GM18505 (cell line): ENCODE results near the gene BRPF1.

ENCODE experiments used
- ATAC-seq: cut with Tn5 transposase; IDR thresholded peaks from one replicate; pipeline ENCODE4 v1.9.1; 2021; ENCODE audit not compliant: unreplicated experiment
- POLR2A ChIP-seq: IDR thresholded peaks from 4 replicates; pipeline ENCODE4 v1.6.1; 2011; ENCODE audit warnings: borderline replicate concordance; ENCODE audit not compliant: insufficient read depth, insufficient read length; ENCODE audit errors: extremely low read depth

BRPF1 gene

DNA sequence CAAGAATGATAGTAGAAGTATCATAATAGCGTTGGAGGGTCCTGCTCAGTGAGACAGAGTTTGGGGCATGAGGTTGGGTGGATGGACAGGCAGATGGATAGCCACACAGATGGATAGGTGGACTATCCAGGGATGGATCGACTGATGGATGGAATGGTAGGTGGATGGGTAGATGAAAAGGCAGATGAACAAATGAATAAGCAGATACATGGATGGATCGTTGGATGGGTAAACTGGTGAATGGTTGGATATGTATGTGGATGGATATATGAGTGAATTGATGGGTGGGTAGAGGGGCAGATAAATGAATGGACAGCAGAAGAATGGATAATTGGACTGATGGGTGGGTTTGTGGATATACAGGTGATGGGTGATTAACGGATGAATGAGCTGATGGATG lies 18.4 kb upstream of the BRPF1 start:
- no peak for ATAC-seq
- no peak for TF ChIP-seq POLR2A

DNA sequence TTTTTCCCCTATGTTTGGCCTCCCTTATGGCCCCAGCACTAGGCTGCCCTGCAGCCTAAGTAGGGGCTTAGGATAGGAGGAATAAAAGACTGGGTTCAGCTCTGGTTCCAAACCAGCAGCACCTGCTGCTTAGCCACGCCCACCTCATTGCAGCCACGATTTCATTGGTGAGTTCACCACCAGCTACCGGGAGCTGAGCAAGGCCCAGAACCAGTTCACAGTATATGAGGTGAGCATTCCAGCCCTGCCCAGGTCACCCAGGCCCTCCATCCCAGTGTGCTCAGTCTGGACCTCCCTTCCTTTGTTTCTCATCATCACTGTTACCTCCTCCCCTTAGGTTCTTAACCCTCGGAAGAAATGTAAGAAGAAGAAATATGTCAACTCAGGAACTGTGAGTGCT lies 16.4 kb upstream of the BRPF1 start:
- TF ChIP-seq POLR2A = no peak
- ATAC-seq = no peak

DNA sequence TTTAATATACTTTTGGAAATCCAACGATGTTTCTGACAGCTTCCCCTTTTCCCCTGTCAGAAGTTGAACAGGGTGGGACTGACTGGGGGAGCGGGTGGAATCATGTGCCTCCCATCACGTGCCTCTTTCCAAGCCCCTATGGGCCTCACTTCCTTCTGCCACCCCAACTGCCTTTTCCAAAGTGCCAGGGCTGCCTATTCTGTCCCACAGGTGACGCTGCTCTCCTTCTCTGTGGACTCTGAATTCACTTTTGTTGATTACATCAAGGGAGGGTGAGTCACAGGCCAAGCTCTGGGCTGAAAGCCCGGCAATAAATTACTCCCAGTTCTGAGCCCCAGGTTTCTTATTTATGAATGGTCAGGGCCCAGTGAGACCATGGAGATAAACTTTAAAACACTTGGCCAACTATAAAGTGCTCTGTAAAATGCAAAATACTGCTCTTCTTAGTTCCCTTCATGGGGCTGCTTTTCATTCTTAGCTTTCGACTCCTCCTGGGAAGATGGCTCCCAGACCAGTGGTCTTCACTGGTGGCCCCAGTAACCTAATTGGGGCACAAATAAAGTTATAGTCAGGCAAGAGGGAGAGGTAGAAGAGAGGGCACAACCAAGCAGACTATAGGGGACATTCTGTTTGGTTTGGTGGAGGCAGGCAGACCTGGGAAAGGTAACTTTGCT lies 15.6 kb upstream of the BRPF1 start:
- TF ChIP-seq POLR2A = no peak
- no peak for ATAC-seq

DNA sequence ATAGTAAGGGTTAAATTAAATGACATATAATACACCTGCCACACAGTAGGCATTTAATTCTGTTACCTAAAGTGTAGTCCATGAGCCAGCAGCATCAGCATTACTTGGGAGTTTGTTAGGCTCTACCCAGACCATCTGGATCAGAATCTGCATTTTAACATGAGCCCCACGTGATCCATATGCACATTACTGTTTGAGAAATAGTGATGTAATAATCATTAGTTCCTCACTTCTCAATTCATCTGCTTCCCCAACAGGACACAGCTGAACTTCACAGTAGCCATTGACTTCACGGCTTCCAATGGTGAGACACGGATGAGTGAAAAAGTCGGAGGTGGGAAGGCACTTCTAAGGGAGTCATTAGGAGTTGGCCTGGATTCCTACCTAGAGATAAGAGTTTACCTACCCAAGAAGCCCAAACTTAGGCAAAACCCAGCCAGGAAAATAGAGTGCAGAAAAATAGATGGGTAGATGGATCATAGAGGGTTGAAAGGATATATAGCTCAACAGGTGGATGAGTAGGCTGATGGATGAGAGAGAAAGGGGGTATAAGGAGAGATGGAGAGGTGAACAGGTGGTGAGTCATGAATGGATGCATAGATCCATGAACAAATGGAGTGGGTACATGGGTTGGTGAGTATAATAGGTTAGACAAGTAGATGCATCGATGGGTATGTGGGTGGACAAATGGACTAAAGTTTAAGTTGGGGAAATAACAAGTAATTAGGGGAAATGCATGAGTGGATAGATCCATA lies 14.6 kb upstream of the BRPF1 start:
- no peak for TF ChIP-seq POLR2A
- no peak for ATAC-seq

DNA sequence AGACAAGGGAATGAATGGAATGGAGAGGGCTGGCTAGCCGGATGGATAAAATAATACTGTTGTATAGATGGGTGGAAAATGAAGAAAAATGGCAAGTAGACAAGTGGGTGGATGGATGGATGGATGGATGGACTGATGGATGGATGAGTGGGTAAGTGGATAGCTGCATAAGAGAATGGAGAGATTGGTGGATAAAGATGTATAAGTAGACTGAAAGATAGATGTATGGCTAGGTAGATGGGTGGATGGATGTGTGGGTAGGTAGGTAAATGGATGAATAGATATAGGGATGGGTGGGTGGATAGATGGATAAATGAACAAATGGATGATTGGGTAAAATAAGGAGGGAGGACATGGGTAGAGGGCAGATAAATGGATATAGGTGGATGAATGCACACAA lies 14.0 kb upstream of the BRPF1 start:
- no peak for TF ChIP-seq POLR2A
- ATAC-seq = no peak

DNA sequence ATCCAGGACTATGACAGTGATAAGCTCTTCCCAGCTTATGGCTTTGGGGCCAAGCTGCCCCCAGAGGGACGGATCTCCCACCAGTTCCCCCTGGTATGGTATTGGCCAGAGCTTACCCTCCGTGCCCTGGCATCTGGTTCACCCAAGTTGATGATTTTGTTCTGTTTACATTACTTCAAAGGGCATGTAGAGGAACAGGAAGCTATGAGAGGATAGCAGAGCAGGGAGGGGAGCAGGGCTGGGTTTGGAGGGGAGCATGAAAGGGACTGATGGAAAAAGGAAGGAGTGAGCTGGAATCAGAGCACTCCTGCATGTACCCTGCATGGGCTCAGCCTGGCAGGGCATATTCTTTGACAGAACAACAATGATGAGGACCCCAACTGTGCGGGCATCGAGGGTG lies 13.4 kb upstream of the BRPF1 start:
- no peak for TF ChIP-seq POLR2A

DNA sequence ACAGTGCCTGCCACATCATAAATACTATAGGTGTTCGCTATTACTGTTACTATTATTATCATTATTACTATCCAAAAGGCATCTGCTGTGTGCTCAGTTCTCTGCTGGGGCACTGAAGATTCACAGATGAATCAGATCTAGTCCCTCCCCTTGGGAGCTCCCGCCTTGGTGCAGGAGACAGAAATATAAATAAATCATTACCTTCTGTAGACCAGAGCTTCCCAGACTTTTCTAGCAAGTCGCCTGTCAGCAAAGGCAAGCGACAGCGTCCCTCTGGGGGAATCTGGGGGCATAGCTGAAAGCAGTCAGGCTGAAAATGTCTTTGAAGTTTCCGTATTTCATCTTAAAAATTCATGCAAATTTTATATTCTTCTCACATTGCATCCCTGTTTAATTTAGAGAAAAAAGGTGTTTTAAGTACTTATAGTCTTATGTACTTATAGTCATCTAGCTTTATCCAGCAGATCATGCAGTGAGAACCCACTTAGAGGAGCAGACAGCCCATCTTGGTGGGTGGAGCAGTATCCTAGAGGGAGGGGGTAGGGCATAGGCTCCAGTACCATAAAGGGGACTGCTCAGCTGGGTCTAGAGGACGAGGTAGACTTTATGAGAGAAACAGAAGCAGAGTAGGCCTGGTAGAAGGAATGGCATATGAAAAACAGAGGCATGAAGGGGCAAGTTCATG lies 10.4 kb upstream of the BRPF1 start:
- no peak for TF ChIP-seq POLR2A
- no peak for ATAC-seq

More for the DNA sequence above, 13.4 kb upstream of the BRPF1 start:
- ATAC-seq = no peak

DNA sequence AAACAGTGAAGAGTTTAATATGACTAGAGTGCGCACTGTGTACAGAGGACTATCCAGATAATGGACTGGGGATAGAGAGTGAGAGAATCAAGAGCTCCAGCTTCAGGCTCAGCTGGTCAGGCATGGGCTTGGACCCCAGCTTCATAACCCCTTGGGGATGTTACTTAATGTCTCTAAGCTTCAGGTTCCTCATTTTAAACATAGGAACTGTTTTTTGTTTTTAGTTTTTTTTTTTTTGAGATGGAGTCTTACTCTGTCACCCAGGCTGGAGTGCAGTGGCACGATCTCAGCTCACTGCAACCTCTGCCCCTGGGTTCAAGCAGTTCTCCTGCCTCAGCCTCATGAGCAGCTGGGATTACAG lies 9.9 kb upstream of the BRPF1 start:
- ATAC-seq = no peak
- TF ChIP-seq POLR2A = no peak

DNA sequence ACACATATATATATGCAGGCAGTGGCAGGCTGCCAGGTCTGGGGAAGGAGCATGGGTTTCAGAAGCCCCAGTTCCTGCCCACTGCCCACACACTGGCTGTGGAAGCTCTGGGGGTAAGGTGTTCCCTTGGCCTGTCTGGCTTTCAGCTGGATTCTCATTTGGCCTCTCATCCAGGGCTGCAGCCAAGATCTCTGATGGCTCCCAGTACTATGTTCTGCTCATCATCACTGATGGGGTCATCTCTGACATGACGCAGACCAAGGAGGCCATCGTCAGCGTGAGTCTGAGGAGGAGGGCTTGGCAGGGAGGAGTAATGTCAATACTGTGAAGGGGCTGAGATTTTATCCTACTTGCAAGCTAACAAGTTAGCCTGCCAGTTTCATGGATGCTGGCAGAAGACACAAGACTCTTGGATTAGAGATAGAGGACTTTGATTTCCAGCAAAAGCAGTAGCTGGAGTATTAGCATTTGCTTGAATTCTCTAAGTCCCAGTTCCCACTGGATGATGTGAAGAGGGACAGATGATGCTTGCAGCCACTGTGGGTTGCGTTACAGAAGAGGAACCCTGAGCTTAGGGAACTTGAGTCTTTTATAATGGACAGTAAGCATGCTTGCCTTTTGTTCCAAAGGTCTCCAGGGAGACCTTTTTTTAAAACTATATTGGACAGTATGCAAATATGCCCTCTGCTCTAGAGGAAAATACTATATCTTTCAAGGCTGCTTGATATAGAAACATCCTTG lies 5.6 kb upstream of the BRPF1 start:
- no peak for ATAC-seq
- TF ChIP-seq POLR2A = no peak

DNA sequence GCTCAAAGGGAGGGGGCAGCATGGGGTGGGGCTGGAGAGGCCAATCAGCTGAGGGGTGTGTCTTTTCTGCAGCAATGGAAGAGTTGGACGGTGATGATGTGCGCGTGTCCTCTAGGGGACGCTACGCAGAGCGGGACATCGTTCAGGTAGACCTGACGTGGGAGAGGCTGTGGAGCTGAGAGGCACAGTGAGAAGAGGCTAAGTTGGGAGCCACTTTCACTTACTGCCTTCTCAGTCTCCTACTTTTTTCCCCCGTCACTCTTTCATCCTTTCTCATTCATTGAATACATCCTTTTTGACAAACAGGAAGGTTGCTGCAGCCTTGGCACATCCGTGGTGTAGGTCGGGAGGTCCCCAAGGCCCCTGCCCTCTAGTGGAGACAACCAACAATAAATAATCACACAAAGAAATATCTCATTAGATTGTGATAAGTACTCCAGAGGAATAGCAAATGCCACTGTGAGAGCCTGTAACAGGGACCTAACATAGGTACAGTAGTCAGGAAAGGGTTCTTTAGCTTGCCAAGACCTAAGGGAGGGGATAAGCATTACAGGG lies 4.4 kb upstream of the BRPF1 start:
- no peak for TF ChIP-seq POLR2A
- no peak for ATAC-seq

DNA sequence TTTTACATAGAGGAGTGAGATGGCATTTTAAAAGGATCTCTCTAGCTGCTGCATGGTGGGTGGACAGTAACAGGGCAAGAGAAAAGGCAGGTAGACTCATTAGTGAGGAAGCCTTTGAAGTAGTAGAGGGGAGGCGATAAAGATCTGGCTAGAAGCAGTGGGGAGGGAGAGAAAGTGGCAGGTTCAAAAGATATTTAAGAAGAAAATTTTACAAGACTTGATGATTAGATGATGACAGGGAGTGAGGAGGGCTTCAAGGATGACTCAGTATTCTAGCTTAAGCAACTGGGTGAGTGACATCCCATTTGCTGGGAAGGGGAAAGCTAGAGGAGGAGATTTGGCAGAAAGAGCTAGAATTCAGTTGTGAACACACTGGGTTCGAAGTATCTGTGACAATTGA lies 3.8 kb upstream of the BRPF1 start:
- ATAC-seq = no peak
- TF ChIP-seq POLR2A = no peak

DNA sequence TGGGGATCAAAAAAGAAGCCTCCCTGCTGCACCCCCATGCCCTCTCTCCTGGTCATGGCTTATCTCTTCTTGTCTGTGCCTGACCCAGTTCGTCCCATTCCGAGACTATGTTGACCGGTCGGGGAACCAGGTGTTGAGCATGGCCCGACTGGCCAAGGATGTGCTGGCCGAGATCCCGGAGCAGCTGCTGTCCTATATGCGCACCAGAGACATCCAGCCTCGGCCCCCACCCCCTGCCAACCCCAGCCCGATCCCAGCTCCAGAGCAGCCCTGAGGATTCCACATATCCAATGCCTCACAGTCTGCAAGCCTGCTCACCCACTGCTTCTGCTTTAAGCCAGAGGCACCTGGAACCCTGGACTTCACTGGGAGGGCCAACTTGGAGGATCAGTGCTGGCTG lies 2.1 kb upstream of the BRPF1 start:
- no peak for ATAC-seq
- no peak for TF ChIP-seq POLR2A

DNA sequence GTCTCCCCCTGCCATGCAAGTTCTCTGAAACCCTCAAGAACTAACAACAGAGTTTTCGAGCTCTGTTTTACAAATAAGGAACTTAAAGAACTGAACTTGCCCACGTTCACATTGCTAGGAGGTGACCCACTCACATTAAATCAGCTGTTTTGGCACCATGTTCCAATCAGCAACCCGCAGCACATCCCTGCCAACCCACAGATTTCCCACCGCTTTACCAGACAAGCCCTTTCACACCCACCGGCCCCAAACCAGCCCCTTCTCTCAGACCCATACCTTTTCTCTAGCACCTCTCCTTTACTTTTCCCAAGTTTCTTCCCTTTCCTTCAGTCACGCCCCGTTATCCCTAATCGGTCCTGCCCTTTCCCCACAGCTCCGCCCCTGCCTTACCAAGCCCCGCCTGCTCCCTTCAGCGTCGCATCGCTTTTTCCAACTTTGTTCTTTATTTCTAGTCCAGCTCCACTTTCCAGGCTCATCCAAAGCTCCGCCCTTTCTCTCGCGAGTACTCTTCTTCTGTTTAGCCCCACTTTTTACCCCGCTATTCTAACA lies 804 bp upstream of the BRPF1 start:
- no peak for TF ChIP-seq POLR2A
- peak; percentile 41 for ATAC-seq
